Peyer's patch (tissue), 4 donors: ENCODE measurements around the gene G6PC1. TPM values are rescaled to one million over a fixed set of nuclear protein-coding genes. Genes with fewer than 3 reads are reported as not detected.

ENCODE experiments used
- DNase-seq, 3 donors: peaks; one replicate each; pipeline ENCODE4 v3.0.0-alpha.2; 2017 to 2019
- H3K27ac ChIP-seq, 4 donors: fragments of 200-600 bp; sonication (generic); one replicate each; pipeline ENCODE4 v1.5.1; 2016 to 2019
- H3K27me3 ChIP-seq, 2 donors: fragments of 200-600 bp; sonication (generic); one replicate each; pipeline ENCODE4 v1.5.1; 2019
- H3K36me3 ChIP-seq, 3 donors: fragments of 200-600 bp; sonication (generic); one replicate each; pipeline ENCODE4 v1.5.1; 2016 to 2019
- H3K4me1 ChIP-seq, 4 donors: fragments of 200-600 bp; sonication (generic); one replicate each; pipeline ENCODE4 v1.5.1; 2016 to 2019
- H3K4me3 ChIP-seq, 4 donors: fragments of 200-600 bp; sonication (generic); 1 replicate in 3 of 4; 2 replicates in 1 of 4; pipeline ENCODE4 v1.5.1; 2016 to 2019; ENCODE audit warnings: mild to moderate bottlenecking in 1 of 4
- H3K9me3 ChIP-seq, 4 donors: fragments of 200-600 bp; sonication (generic); one replicate each; pipeline ENCODE4 v1.5.1; 2016 to 2019; ENCODE audit warnings: mild to moderate bottlenecking in 1 of 4
- CTCF ChIP-seq, 6 experiments: fragments of 450-650 bp in 4 of 6; fragments of 200-600 bp in 2 of 6; sonication (generic) in 1 of 6; IDR thresholded peaks; one replicate each; pipeline ENCODE4 v1.5.1; 2017 to 2019; ENCODE audit warnings: antibody characterized with exemption in 6 of 6, mild to moderate bottlenecking in 3 of 6, moderate library complexity in 1 of 6
- POLR2A ChIP-seq, 2 donors: fragments of 450-650 bp; IDR thresholded peaks; one replicate each; pipeline ENCODE4 v1.5.1; 2017; ENCODE audit warnings: antibody characterized with exemption in 2 of 2, mild to moderate bottlenecking in 2 of 2, moderate library complexity in 2 of 2
- total RNA-seq, 4 donors: library from RNA; depleted of rRNA; stranded (reverse); fragments of >200 nt; gene quantifications; one replicate each; pipeline ENCODE4 v1.1.0, GENCODE V29; 2016

G6PC1 gene
- total RNA-seq, 4 donors from 2014 or later, result 2.5 to 97.8 (median 66.0) TPM

- Histone ChIP-seq H3K4me1 (peaks cover 0 to 21% (median 2%) of the 10 kb centered on the region in 4 donors), H3K27me3 (no peaks in the 10 kb centered on the region), H3K4me3 (no peak overlapping the region), H3K36me3 (no peaks in the 10 kb centered on the region), H3K9me3 (no peaks in the 10 kb centered on the region), H3K27ac (no peak overlapping the region)
- no peak for TF ChIP-seq POLR2A (IDR thresholded peaks at IDR 0.05)
- no peak for TF ChIP-seq CTCF (IDR thresholded peaks at IDR 0.05)
- no peak for DNase-seq
Measured at GRCh38 chr17:42924891-42925290, 24.3 kb downstream of the G6PC1 start.

GRCh38 chr17:42928714-42929496, 28.3 kb downstream of the G6PC1 start:
- peak overlapping the region; percentile 16 to 64 (median 38) for H3K27ac ChIP-seq
- H3K36me3 ChIP-seq, result no peaks in the 10 kb centered on the region
- no peaks in the 10 kb centered on the region for H3K9me3 ChIP-seq
- TF ChIP-seq CTCF (IDR thresholded peaks at IDR 0.05) (peak; percentile 41 to 82 (median 73)), POLR2A (IDR thresholded peaks at IDR 0.05) (no peak)
- no peaks in the 10 kb centered on the region for H3K27me3 ChIP-seq
- peak in 2 of 3 donors; percentile 23 to 59 for DNase-seq
- H3K4me1 ChIP-seq, result peaks cover 0 to 7% (median 2%) of the 10 kb centered on the region in 4 donors
- no peak overlapping the region for H3K4me3 ChIP-seq

- Histone ChIP-seq H3K4me1 (peaks cover 0 to 7% (median 2%) of the 10 kb centered on the region in 4 donors), H3K27me3 (no peaks in the 10 kb centered on the region), H3K36me3 (no peaks in the 10 kb centered on the region), H3K27ac (peak overlapping the region in 1 of 4 donors; percentile 64), H3K4me3 (no peak overlapping the region), H3K9me3 (no peaks in the 10 kb centered on the region)
- no peak for DNase-seq
- no peak for TF ChIP-seq POLR2A (IDR thresholded peaks at IDR 0.05)
- TF ChIP-seq CTCF (IDR thresholded peaks at IDR 0.05), result no peak
Measured at GRCh38 chr17:42929497-42929844, 28.9 kb downstream of the G6PC1 start.

- no peak for TF ChIP-seq POLR2A (IDR thresholded peaks at IDR 0.05)
- TF ChIP-seq CTCF (IDR thresholded peaks at IDR 0.05), result peak in 4 of 6 experiments; percentile 44 to 69 (median 64)
- DNase-seq, result peak in 1 of 3 donors; percentile 64
- Histone ChIP-seq H3K4me3 (no peak overlapping the region), H3K27ac (no peak overlapping the region), H3K4me1 (no peaks in the 10 kb centered on the region), H3K9me3 (no peaks in the 10 kb centered on the region), H3K36me3 (no peaks in the 10 kb centered on the region), H3K27me3 (no peaks in the 10 kb centered on the region)
Measured at GRCh38 chr17:42937712-42938596, 37.4 kb downstream of the G6PC1 start.

- TF ChIP-seq CTCF (IDR thresholded peaks at IDR 0.05), result no peak
- no peak for TF ChIP-seq POLR2A (IDR thresholded peaks at IDR 0.05)
- no peak for DNase-seq
- H3K27me3 ChIP-seq, result no peaks in the 10 kb centered on the region
- no peak overlapping the region for H3K4me3 ChIP-seq
- H3K9me3 ChIP-seq, result no peaks in the 10 kb centered on the region
- peaks cover 0 to 11% (median 0%) of the 10 kb centered on the region in 3 donors for H3K36me3 ChIP-seq
- no peaks in the 10 kb centered on the region for H3K4me1 ChIP-seq
- no peak overlapping the region for H3K27ac ChIP-seq
Measured at GRCh38 chr17:42944211-42944610, 43.6 kb downstream of the G6PC1 start.
